CD14-positive monocyte (primary cell): ENCODE data around the gene EPC1. TPM values are rescaled to one million over a fixed set of nuclear protein-coding genes. Genes with fewer than 3 reads are reported as not detected.
"Not testable (repeated sequence)": the region's sequence is repeated elsewhere in the genome, so short reads cannot be mapped to it uniquely, and the experiment has no call there.

Experiments used
- DNase-seq, 3 donors: peaks; one replicate each; pipeline ENCODE4 v3.0.0-alpha.2; 2011 to 2022
- H2AFZ ChIP-seq: 2 replicates; pipeline ENCODE4 v1.6.0; 2012; ENCODE audit warnings: mild to moderate bottlenecking, low read depth, low read length, inconsistent platforms; ENCODE audit not compliant: insufficient read depth, poor library complexity, severe bottlenecking
- H3K27ac ChIP-seq, 2 donors: 1 replicate in 1 of 2; 2 replicates in 1 of 2; pipeline ENCODE4 v1.5.1; 2012 to 2013; ENCODE audit warnings: low read length in 2 of 2, control low read depth in 1 of 2, inconsistent platforms in 1 of 2, low read depth in 1 of 2, mild to moderate bottlenecking in 1 of 2
- H3K27me3 ChIP-seq, 2 donors: one replicate each; pipeline versions ENCODE4 v1.6.0 to v1.6.1; 2011 to 2013; ENCODE audit warnings: low read length in 2 of 2; ENCODE audit not compliant: control insufficient read depth in 2 of 2, insufficient read depth in 2 of 2
- H3K36me3 ChIP-seq, 2 donors: replicated peaks in 1 of 2; 1 replicate in 1 of 2; 2 replicates in 1 of 2; pipeline versions ENCODE4 v1.5.1 to v1.6.1; 2012 to 2013; ENCODE audit warnings: low read length in 2 of 2, control low read depth in 1 of 2, inconsistent platforms in 1 of 2, mild to moderate bottlenecking in 1 of 2; ENCODE audit not compliant: insufficient read depth in 2 of 2, control insufficient read depth in 1 of 2
- H3K4me1 ChIP-seq, 2 donors: 1 replicate in 1 of 2; 2 replicates in 1 of 2; pipeline versions ENCODE4 v1.5.1 to v1.6.1; 2012 to 2013; ENCODE audit warnings: low read length in 2 of 2, control low read depth in 1 of 2, inconsistent platforms in 1 of 2, mild to moderate bottlenecking in 1 of 2, moderate library complexity in 1 of 2; ENCODE audit not compliant: insufficient read depth in 2 of 2, control insufficient read depth in 1 of 2
- H3K4me2 ChIP-seq: replicated peaks from 2 replicates; pipeline ENCODE3; 2012; ENCODE audit warnings: low read length, moderate library complexity, mild to moderate bottlenecking; ENCODE audit not compliant: poor library complexity, severe bottlenecking; ENCODE audit errors: extremely low read depth
- H3K4me3 ChIP-seq, 3 experiments: fragments of 200-600 bp in 1 of 3; sonication (generic) in 1 of 3; replicated peaks in 1 of 3; 1 replicate in 2 of 3; 2 replicates in 1 of 3; pipeline ENCODE4 v1.5.1; 2011 to 2013; ENCODE audit warnings: low read length in 3 of 3, mild to moderate bottlenecking in 3 of 3, control low read depth in 2 of 3, low read depth in 2 of 3, inconsistent platforms in 1 of 3, moderate library complexity in 1 of 3
- H3K79me2 ChIP-seq: 2 replicates; pipeline ENCODE4 v1.6.0; 2012; ENCODE audit warnings: mild to moderate bottlenecking, control low read depth, inconsistent platforms, low read length, moderate library complexity; ENCODE audit not compliant: insufficient read depth
- H3K9ac ChIP-seq: 2 replicates; pipeline ENCODE4 v1.6.0; 2017; ENCODE audit warnings: low read length, mild to moderate bottlenecking; ENCODE audit not compliant: insufficient read depth, poor library complexity, severe bottlenecking
- H3K9me3 ChIP-seq, 2 donors: replicated peaks in 1 of 2; 1 replicate in 1 of 2; 2 replicates in 1 of 2; pipeline versions ENCODE4 v1.5.1 to v1.6.1; 2012 to 2013; ENCODE audit warnings: low read length in 2 of 2, control low read depth in 1 of 2; ENCODE audit not compliant: control insufficient read depth in 1 of 2, insufficient read depth in 1 of 2
- H4K20me1 ChIP-seq: 2 replicates; pipeline ENCODE4 v1.6.0; 2012; ENCODE audit warnings: mild to moderate bottlenecking, low read length, control low read depth, moderate library complexity; ENCODE audit not compliant: insufficient read depth
- H3K27ac Mint-ChIP-seq, 7 donors: one replicate each; pipeline ENCODE4 v1.8.0; 2020; ENCODE audit warnings: mild to moderate bottlenecking in 7 of 7, mixed read lengths in 7 of 7, moderate library complexity in 6 of 7, inconsistent platforms in 2 of 7
- H3K27me3 Mint-ChIP-seq, 3 donors: one replicate each; pipeline ENCODE4 v1.8.0; 2021 to 2022; ENCODE audit warnings: low read depth in 3 of 3, mild to moderate bottlenecking in 3 of 3, mixed read lengths in 3 of 3, moderate library complexity in 3 of 3, inconsistent platforms in 1 of 3
- H3K36me3 Mint-ChIP-seq, 2 donors: one replicate each; pipeline ENCODE4 v1.8.0; 2020; ENCODE audit warnings: mixed read lengths in 2 of 2, inconsistent platforms in 1 of 2, mild to moderate bottlenecking in 1 of 2
- H3K4me1 Mint-ChIP-seq: one replicate; pipeline ENCODE4 v1.8.0; 2020; ENCODE audit warnings: mild to moderate bottlenecking, mixed read lengths
- H3K4me3 Mint-ChIP-seq, 2 donors: one replicate each; pipeline ENCODE4 v1.8.0; 2020; ENCODE audit warnings: mild to moderate bottlenecking in 2 of 2, mixed read lengths in 2 of 2, moderate library complexity in 1 of 2
- H3K9me3 Mint-ChIP-seq, 7 donors: one replicate each; pipeline ENCODE4 v1.8.0; 2020 to 2022; ENCODE audit warnings: mixed read lengths in 7 of 7, mild to moderate bottlenecking in 6 of 7, moderate library complexity in 6 of 7, inconsistent platforms in 2 of 7
- CTCF ChIP-seq: fragments of 200-600 bp; IDR thresholded peaks from one replicate; pipeline ENCODE4 v1.8.0; 2022; ENCODE audit warnings: antibody characterized with exemption, mild to moderate bottlenecking
- WGBS: methylation state at CpG from one replicate; pipeline ENCODE4 v1.1.5; 2013; ENCODE audit warnings: missing lambda C conversion rate; ENCODE audit not compliant: insufficient coverage; 5-methylcytosine and 5-hydroxymethylcytosine counted together
- intact Hi-C, 2 donors: fragments of 100-400 bp; cut with micrococcal nuclease; formaldehyde crosslinking; loops; one replicate each; pipeline versions ENCODE4 v1.15.0 to v1.15.1; 2023
- polyA plus RNA-seq, 3 donors: library from polyadenylated mRNA; depleted of rRNA in 1 of 3; unstranded in 2 of 3; stranded (reverse) in 1 of 3; fragments of 300-500 nt in 2 of 3; fragments of >200 nt in 1 of 3; fragmentation: Illumina TruSeq in 2 of 3; gene quantifications; 1 replicate in 2 of 3; 2 replicates in 1 of 3; pipeline ENCODE4 v1.2.3, GENCODE V29; 2012 to 2021

The EPC1 gene
- polyA plus RNA-seq, 3 donors: 28.3 to 60.8 (median 31.0) TPM

DNA sequence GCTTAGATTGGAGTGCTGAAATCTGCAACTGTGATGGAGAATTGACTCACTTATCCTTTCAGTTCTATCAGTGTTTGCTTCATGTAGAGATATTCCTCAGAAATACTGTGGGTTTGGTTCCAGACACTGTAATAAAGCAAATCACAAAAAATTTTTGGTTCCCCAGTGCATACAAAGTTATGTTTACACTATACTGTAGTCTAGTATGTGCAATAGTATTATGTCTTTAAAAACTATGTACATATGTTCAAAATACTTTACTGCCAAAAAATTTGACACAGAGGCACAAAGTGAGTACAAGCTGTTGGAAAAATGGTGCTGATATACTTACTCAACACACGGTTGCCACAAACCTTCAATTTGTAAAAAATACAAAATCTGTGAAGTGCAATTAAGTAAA lies 112.5 kb downstream of the EPC1 start:
- intact Hi-C loops: no loop called here
- Histone ChIP-seq H3K9ac (no peak overlapping the region), H3K27ac (no peak overlapping the region), H3K9me3 (no peaks in the 10 kb centered on the region), H3K4me1 (peaks cover 5 to 8% of the 10 kb centered on the region in 2 donors), H3K36me3 (no peaks in the 10 kb centered on the region), H3K27me3 (no peaks in the 10 kb centered on the region), H3K4me2 (no peak overlapping the region), H4K20me1 (no peaks in the 10 kb centered on the region), H3K4me3 (no peak overlapping the region), H2AFZ (no peak overlapping the region), H3K79me2 (no peaks in the 10 kb centered on the region)
- no peak for DNase-seq
- no peaks in the 10 kb centered on the region for H3K36me3 Mint-ChIP-seq
- peaks cover 0 to 1% (median 0%) of the 10 kb centered on the region in 3 donors for H3K27me3 Mint-ChIP-seq
- no peak for TF ChIP-seq CTCF
- peaks cover 9% of the 10 kb centered on the region for H3K4me1 Mint-ChIP-seq
- peaks cover 0 to 12% (median 5%) of the 10 kb centered on the region in 7 donors for H3K9me3 Mint-ChIP-seq
- H3K4me3 Mint-ChIP-seq: no peak overlapping the region
- no peak overlapping the region for H3K27ac Mint-ChIP-seq
- no CpG with 5 or more reads among the region's 1 CpG for WGBS

DNA sequence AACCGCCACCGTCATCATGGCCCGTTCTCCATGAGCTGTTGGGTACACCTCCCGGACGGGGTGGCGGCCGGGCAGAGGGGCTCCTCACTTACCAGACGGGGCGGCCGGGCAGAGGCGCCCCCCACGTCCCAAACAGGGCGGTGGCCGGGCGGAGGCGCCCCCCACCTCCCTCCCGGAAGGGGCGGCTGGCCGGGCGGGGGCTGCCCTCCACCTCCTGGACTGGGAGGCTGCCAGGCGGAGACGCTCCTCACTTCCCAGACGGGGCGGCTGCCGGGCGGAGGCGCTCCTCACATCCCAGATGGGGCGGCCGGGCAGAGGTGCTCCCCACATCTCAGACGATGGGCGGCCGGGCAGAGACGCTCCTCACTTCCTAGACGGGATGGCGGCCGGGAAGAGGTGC lies 113.6 kb downstream of the EPC1 start:
- WGBS: 95% methylated on average over 13 of the region's 36 CpGs
- H3K27me3 Mint-ChIP-seq, H3K4me2 ChIP-seq, H3K4me1 Mint-ChIP-seq, H3K27ac ChIP-seq, H3K4me1 ChIP-seq, H3K9me3 ChIP-seq, H2AFZ ChIP-seq, H3K27me3 ChIP-seq, H3K4me3 Mint-ChIP-seq, H3K4me3 ChIP-seq, H3K36me3 ChIP-seq, H3K27ac Mint-ChIP-seq, H3K36me3 Mint-ChIP-seq, H3K9ac ChIP-seq, H3K79me2 ChIP-seq, H4K20me1 ChIP-seq, intact Hi-C loops, DNase-seq: not testable (repeated sequence)
- H3K9me3 Mint-ChIP-seq: peaks cover 0 to 12% (median 5%) of the 10 kb centered on the region in 7 donors
